GM21717 (cell line): Measurements from ENCODE around the gene WHRN.

Source experiments
- ATAC-seq: cut with Tn5 transposase; IDR thresholded peaks from one replicate; pipeline ENCODE4 v1.9.1; 2021; ENCODE audit warnings: mild to moderate bottlenecking, moderate library complexity; ENCODE audit not compliant: unreplicated experiment

WHRN gene

GRCh38 chr9:114515528-114515927 is 10.3 kb upstream of the WHRN start:
- no peak for ATAC-seq

- no peak for ATAC-seq
These were observed 8.6 kb upstream of the WHRN start for GRCh38 chr9:114513959-114514267.

DNA sequence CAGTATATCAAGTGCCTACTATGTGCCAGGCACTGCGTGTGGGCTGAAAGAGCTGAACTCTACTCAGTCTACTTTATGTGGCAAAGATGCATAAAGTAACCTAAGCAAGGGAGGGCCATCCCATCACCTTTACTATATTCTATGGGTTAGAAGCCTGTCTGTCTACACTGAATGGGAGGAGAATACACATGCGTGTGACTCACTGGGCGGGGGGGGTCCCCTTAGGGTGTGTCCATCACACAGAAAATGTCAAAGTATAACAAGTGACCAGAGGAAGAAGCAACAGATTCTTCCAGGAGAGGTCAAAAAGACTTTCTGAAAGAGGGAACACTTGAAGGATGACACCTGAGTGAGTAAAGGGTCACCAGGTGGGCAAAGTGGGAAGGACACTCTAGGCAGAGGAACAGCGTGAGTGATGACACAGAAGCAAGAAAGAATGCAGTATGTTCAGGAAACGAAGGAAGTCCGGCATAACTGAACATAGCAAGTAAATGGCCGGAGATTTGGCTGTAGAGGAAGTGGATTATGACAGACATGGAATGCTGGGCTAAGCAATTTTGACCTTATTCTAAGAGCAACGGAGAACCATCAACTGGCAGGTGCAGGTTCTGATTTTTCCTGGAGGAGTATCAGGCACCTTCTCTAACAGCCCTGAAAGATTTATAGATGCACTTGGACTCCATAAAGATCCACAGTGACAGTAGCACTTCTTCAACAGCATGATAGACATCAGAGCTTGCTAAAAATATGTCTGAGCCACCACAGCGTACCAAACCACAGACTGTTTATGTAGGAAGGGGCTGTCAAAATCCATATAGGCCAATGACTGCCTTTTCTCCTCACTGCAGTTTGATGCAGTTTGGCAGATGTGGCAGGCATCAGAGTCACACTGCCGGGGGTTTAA is 8.0 kb upstream of the WHRN start:
- no peak for ATAC-seq

DNA sequence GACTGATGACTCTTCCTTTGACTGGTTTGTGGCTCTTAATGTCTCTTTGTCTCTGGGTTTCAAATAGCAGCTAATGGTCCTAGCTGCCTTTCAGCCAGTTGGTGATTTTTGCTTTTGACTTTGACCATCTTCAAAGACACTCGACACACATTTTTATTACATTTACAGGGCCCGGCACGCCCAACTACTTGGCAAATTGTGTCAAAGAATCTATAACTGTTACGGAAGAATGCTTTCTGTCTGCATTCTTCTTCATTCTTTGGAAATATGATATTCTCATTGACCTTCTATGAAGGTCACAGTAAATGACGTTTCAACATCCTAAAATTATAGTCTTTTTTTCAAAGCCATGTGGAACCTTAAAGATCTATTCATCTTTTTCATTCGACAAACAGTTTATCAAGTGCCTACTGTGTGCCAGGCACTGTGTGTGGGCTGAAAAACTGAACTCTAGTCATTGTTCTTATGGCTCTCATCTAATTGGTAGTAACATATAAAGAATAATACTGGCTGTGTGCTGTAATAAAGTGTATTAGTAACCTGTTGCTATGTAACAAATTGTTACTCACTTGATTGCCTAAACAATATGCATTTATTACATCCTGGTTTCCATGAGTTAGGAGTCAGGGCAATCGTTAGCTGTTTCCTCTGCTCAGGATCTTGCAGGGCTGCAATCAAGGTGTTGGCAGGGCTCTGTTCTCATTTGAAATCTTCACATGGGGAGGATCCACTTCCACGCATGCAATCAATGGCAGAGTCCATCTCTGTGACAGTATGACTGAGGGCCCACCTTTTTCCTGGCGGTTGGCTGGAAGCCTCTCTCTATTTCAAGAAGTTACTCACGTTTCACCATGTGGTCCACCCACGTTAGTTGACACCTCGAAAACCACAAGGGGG is 7.0 kb upstream of the WHRN start:
- ATAC-seq: no peak

DNA sequence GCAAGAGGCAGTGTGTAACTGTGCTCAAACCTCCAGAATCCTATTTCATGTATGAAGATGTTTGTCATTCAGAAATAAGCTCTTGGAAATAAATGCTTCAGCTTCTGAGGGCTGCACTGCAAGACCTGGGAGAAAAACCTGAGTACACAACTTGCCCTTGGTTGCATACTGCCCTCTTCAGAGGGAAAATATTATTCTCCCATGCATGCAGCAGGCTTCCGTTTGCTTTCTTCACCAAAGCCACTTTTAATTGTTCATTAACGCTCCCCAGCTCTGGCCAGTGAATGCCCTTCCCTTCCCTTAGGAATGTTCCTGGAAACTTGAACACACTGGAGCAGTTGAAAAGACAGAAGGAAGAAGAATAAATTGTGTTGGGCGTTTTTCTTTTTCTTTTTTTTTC is 2.5 kb upstream of the WHRN start:
- no peak for ATAC-seq

DNA sequence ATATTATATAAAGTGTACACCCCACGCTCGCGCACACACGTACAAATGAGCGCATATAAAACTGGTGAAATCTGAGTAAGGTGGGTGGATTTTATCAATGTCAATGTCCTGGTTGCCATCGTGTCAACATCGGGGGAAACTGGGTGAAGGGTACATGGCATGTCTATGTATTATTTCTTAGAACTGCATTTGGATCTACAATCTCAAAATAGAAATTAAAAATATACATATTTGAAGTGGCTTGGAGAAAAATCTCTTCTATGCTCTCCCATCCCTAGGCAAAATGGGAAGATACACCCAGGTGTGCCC is 763 bp upstream of the WHRN start:
- ATAC-seq: no peak

DNA sequence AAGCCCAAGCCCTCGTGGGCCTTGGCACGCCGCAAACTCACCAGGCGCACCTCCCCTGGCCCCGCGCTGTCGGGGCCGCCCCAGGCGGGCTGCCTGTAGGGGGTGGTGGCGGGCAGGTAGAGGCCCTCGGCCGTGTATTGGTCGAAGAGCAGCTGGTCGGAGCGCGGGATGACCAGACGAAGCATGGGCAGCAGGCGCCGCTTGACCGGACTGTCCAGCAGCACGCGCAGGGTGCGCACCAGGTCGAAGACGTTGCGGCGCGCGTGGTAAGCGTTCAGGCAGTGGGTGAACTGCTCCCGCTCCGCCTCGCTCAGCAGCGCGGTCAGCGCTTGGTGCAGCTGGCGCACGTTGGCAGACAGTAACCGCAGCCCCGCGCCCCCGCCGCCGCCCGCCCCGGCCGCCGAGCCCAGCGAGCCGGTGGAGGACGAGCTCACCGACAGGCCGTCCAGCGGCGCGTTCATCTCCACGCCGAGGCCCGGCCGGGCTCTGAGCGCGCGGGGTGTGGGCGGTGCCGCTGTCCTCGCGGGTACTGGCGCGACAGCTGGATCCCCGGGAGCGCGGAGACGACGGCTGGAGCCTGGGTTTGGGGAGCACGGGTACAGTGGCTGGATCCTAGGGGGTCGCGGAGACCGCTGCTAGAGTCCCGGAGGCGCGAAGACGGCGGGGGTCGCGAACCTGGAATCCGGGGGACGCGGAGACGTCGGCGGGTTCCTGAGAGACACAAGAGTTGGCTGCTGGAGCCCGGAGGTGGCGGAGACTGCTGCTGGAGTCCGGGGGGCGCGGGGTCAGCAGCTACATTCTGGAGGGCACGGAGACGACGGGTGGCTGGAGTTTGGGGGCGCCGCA is 709 bp downstream of the WHRN start:
- no peak for ATAC-seq

DNA sequence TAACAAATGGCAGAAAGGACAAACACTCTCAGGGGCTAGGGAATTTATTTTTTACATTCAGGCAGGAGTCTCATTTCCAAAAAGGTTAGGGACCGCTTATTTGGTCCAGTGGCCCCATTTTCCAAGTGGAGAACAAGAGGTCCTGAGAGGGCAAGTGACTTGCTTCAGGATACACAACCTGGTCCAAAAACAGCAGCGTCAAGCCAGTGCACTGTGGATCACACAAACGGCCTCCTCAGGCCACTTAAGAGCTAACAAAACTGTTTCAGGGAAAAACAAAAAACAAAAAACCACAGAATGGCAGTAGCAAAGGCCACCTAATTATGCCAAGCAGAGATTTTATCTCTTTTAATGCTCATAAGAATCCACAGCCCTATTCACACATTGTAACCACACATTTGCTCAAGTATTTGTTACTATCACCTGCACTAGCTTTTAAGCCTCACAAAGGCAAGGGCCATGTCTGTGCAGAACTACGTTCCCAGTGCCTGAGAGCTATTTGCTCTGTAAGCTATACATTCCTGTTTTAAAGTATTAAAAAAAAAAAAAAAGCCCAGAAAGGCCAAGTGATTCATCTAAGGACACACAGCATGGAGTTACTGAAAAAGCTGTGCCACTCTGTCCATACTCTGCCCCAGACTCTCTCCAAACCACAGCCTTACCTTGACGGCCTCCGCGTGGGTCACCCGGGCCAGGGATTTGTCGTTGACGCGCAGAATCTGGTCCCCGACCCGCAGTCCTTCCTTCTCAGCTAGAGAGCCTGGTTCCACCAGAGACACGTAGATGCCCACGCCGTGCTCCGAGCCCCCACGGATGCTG is 1.5 kb downstream of the WHRN start:
- ATAC-seq: no peak

GRCh38 chr9:114503009-114503408 is 2.3 kb downstream of the WHRN start:
- no peak for ATAC-seq

GRCh38 chr9:114501796-114502682 is 3.2 kb downstream of the WHRN start:
- no peak for ATAC-seq

GRCh38 chr9:114500697-114501292 is 4.5 kb downstream of the WHRN start:
- no peak for ATAC-seq

- ATAC-seq: no peak
These were observed 5.2 kb downstream of the WHRN start for GRCh38 chr9:114499941-114500696.

GRCh38 chr9:114499528-114499927 is 5.7 kb downstream of the WHRN start:
- ATAC-seq: no peak

- ATAC-seq: no peak
These were observed 7.4 kb downstream of the WHRN start for GRCh38 chr9:114497727-114498382.

GRCh38 chr9:114497236-114497635 is 8.0 kb downstream of the WHRN start:
- no peak for ATAC-seq

DNA sequence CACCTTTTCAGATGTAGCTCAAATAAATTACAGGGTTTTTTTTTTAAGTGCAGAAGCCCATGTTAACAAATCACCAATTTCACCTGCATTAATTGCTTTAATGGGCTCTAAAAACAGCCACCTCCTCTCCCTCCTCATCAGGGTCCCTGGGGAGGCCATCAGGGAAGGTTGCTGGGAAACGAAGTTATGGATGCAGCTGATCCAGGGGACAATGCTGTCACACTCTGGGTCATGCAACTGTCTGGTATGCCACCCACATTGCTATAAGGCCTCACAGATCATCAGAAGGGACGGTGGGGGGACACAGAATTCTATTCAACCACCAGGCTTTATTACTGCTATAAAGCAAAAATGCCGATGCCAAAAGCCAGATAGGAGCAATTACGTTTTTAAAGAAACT is 9.3 kb downstream of the WHRN start:
- no peak for ATAC-seq

- ATAC-seq: no peak
These were observed 10.3 kb downstream of the WHRN start for GRCh38 chr9:114494776-114495569.
